8988T (cell line): Measurements from ENCODE around the gene SRSF7.

Experiments used
- DNase-seq: peaks from one replicate; pipeline ENCODE4 v3.0.0; 2011

The SRSF7 gene

DNA sequence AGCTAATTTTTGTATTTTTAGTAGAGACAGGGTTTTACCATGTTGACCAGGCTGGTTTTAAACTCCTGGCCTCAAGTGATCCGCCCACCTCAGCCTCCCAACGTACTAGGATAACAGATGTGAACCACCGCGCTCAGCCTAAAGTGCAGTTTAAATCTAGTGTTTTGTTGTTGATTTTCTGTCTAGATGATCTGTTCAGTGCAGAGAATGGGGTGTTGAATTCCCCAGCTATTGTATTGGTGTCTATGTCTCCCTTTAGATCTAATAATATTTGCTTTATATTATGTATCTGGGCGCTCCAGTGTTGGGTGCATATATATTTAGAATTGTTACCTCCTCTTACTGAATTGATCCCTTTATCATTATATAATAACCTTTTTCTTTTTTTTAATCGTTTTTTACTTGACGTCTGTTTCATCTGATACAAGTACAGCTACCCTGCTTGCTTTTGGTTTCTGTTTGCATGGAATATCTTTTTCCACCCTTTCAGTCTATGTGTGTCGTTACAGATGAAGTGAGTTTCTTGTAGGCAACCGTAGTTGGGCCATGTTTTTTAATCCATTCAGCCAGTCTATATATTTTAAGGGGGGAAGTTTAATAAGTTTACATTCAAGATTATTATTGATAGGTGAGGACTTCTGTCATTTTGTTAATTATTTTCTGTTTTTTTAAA lies 50.9 kb downstream of the SRSF7 start:
- no peak for DNase-seq

- DNase-seq = no peak
These were observed 52.6 kb downstream of the SRSF7 start for GRCh38 chr2:38698467-38699003.

DNA sequence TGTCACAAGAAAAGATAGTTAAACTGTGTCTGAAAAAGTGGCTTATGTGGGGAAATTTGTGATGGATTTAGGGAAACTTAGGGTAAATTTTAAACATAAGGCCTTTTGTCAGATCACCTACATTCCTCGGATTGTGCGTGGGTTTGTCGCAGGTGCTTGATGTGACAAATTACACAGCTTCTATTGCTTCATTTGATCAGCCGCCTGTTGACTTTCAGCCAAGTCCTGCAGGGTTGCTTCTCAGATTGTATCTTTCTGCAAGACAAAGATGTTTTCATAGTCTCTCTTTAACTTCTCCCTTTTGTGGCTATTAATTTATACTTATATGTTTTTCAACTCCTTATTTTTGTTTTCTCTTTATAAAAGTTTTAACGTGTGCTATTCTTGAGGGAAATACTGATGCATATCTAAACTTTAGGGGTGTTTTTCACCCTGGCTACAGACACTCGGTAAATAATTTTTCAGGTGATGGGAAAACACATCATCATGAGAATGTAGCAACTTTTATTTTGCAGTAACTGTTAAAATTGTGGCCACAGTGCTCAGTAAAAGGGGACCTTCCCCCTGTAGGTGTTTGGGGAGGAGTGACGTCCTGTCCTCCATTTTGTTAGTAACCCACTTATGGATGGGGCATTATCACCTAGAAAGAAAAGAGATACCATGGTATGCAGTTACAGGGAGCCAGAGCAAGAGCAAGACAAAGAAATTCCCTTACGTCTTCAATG lies 53.9 kb downstream of the SRSF7 start:
- no peak for DNase-seq
